HG03432 (cell line): ENCODE results near the gene GTF2F2.
A peak's percentile ranks its signal among the peaks of the same experiment; 100 is the strongest.
"Not testable (repeated sequence)": the region's sequence is repeated elsewhere in the genome, so short reads cannot be mapped to it uniquely, and the experiment has no call there.

ENCODE experiments used
- ATAC-seq: cut with Tn5 transposase; IDR thresholded peaks from one replicate; pipeline ENCODE4 v1.9.1; 2021; ENCODE audit warnings: mild to moderate bottlenecking, moderate library complexity; ENCODE audit not compliant: unreplicated experiment

GTF2F2 gene

DNA sequence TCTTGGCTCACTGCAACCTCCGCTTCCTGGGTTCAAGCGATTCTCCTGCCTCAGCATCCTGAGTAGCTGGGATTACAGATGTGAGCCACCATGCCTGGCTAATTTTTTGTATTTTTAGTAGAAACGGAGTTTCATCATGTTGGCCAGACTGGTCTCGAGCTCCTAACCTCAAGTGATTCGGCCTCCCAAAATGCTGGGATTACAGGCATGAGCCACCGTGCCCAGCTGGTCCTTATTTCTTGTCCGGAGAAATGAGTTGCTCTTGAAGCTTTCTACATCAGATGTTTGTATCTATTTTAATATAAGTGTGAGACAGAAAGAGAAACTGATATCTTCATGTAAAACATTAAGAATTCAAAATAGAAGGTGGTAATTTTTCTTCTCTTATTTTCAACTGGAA lies 124.4 kb downstream of the GTF2F2 start:
- ATAC-seq: not testable (repeated sequence)

DNA sequence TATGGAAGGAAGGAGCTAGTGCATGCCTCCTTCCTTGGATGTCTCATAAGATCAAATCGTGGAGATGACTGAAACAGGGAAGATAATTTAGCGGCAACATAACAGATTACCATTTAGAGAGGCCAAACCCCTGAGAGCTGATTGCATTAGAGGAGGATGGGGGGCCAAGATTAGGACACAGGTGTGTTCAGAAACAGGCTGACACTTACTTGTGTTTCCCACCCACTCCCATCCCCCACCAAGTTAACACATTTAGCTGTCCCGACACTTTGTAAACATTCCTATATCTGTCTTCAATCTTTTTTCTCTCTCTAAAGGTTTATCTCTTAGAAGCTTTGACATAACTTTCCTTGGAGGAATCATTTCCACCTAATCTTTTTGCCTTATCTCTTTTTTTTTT lies 129.4 kb downstream of the GTF2F2 start:
- no peak for ATAC-seq

DNA sequence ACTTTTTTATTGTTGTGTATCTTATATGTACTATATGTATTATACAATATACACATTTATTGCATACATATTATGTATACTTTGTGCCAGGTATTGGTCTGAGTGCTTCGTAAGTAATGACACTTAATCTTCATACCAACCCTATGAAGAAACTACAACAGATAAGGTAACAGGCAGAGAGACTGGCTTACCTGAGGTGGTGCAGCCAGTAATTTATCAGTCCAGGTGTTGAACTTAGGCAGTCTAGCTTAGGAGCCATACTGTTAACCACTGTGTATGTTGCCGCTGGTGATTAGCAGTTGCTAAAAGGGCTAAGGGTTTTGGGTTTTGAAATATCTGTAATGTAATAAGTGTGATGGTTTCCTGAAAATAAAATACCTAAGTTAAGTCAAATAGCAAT lies 134.1 kb downstream of the GTF2F2 start:
- no peak for ATAC-seq

DNA sequence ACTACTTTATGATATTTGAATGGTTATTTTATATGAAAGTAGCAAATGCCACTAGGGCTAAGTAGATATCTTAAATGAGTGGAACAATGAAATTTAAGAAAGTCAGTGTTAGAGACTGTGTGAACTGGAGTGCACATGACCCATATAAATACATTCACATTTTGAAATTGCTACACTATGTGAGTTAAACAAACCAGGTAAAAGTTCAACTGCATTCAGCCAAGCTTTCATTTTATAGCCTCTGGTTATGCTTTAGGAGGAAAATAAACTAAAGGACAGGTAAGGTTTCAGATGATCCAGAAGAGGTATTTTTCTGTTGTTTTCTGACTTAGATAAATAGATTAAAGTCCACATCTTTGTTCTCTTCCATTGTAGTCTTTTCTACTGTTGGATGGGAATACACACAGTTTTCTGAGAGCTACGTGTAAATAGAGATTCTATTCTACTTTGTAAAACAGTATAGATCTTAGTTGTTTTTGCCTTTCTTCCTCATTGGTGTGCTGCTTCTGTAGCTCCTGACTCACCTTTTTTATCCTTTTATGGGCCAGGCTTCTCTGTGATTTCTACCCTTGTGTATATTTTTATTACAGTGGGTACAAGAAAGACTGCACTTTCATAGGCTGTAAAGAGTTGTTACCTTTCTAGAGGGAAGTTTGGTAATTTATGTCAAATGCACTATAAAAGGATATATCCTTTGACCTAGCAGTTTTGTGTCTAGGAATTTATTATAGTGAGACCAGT lies 135.1 kb downstream of the GTF2F2 start:
- ATAC-seq: no peak

DNA sequence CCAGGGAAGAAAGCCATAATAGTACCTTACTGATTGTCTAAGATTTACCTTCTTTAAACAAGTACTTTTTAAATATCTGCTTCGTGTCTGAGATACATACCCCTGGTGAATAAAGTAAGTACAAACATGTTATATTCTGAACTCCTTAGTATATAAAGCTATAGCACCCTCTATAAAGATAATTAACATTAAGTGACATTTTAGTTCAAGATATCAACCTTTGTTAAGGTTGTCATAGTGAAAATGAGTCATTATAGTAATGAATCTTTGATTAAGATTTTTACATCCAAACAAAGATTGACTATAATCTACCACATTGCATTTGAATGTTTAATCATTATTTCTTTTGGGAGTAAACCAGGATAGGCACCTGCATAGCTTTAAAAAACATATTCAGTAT lies 135.9 kb downstream of the GTF2F2 start:
- no peak for ATAC-seq

DNA sequence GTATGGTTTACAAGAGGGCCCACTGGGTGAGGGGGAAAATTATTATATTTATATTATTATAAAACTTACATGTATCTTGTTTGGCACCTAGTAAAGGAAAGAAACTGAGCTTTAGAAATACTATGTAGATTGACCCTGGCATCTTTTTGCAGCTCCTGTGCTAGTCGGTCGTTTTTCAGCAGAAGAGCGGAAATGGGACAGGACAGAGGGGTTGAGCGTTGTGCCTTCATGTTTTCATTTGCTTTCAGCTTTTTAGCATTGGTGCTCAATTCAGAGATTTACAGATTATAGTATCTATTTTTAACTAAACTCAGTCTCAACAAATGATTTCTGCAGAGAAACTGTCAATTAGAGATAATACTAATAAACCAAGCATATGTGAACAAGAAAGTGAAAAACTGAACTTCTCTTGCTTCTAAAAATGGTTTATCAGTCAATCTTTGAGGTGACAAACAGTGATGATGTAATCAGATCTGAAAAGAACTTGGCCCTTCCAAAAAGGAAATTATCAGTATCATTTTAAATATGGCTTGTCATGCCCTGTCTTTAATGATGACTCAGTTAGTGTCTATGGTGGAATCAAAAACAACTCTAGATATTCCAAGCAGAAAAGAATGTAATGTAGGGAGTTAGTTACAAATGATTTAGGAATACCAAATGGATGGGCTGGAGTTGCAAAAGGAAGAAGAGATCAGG lies 137.5 kb downstream of the GTF2F2 start:
- ATAC-seq: no peak

DNA sequence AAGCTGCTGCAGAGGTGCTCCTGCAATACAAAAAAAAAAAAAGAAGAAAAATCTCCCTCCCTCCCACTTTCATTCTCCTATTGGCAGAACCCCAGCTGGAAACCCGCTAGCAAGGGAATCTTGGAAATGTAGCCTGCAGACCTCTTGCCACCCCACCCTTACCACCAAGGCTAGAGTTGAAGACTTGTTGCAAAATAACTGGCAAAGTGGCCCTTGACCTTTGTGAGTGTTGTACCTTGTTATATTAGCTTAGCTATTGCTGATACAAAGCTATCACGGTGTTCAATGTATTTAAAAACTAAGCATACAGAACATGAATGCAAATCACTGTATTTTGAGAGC lies 138.0 kb downstream of the GTF2F2 start:
- no peak for ATAC-seq

DNA sequence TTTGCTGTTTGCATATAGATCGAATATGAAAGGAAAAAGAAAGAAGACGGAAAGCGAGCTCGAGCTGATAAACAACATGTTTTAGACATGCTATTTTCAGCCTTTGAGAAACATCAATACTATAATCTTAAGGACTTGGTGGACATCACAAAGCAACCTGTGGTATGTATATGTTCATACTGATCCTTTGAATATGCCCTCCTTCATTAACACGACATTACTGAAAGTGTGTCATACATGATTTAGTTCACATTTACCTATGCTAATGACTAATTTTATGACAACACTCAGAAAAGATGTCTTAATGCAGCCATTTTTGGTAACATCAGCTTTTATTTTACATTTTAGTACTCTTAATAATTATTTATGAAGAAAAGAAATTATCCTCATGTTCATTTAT lies 146.9 kb downstream of the GTF2F2 start:
- no peak for ATAC-seq

DNA sequence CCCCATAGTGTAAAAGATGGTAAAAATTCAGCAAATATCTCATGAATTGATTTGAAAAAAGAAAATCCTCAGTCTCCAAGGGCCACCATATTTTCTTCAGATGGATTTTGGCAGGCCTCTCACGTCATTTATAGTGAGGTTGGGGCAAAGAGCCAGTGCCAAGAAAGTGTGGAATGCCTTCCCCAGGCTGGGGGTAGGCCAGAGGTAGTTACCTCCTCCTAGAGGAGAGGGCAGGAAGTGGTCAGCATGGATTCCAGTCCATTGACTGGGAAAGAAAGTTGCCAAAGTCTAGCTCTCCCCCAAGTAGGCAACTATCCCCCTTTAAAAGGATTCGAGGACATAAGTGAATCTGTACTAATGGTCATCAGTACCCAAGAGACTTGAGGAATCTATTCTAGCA lies 148.9 kb downstream of the GTF2F2 start:
- no peak for ATAC-seq

DNA sequence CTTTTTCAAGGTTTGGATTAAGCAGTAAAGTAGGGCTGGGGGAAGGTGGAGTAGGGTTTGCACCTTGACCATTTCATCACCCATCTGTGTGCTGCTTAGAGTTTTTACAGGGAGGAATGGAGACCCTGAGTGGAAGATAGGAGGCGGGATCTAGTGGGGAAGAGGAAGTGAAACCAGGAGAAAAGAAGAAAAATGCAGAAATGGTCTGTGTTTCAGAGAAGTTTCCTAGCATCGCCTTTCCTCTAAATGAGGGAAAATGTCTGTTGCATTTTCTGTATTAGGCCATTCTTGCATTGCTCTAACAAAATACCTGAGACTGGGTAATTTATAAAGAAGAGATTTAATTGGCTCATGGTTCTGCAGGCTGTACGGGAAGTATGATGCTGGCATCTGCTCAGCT lies 156.6 kb downstream of the GTF2F2 start:
- ATAC-seq: no peak

DNA sequence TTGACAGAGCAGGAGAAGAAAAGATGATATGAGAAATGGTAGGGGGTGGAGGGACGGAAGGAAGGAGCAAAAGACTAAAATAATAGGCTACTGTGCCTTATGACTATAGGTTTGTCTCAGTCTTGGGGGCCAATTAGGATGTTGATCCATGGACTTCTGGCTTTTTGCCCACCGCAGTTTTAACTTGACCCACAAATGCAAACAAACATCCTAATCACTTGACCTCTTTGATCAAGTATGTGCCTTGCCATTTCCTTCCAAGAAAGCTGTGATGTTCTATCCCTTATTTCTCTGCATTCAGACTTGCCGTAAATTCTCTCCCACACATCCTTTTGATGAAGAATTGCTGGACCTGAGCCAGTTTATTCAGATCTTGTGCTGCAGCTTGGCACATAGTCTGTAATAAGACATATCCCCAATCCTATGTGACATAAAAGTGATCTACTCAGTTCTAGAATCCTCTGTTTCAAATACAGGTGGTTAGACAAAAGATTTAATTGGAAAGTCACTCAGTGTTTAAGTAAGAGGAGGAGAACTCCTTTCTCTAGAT lies 157.9 kb downstream of the GTF2F2 start:
- ATAC-seq: no peak

DNA sequence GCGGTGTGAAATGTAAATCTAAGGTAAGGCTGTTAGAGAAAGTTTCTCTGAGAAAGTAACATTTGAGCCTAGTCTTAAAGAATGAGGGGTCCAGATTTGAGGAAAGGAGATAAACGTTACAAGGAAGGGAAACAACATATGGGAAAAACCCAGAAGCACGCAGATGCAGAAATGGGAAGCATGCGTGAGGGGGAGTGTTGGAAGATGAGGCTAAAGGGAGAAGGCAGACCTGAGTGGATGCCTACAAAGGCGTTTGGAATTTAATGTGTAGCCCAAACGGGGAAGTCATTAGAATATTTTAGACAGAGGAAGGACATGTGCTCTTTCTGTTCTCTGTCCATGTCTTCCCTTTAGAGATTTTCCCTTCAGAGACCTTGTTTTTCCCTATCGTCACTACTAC lies 159.7 kb downstream of the GTF2F2 start:
- no peak for ATAC-seq

DNA sequence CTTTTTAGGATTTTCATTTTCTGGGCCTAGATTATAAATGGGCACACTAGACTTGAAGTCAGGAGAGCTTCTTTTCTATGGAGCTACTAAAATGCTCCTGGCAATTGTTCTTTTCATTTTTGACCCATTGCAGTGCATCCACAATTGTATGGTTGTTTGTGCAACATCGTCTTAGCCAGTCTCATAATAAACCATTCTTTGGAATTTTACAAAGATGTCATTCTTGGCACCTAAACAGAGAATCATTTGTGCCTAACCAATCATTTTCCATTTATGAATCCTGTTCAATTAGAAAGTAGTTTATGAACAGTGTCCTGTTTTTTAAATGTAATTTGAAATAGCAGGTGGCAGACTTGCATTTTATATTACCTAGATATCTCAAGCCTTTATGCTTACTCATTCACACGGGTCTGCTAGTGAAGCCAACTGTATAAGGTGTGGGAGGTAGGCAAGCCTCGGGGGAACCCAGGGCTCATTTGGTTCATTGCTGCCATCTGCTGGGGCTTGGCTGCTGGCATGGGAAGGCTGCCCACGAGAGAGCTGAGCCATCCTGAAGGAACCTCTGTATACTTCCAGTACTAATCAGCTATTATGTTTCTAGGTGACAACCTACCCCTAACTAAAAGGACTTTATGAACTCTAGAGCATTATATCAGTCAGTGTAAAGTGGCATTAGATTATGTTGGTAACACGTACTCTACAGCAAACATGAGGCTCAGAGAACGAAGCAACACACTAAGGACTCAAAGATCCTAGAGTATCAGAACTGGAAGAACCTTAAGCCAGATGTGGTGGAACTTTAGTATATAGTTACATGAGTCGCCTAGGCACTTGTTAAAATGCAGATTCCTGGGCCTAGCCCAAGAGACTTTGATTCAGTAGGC lies 160.7 kb downstream of the GTF2F2 start:
- peak; percentile 78 for ATAC-seq

DNA sequence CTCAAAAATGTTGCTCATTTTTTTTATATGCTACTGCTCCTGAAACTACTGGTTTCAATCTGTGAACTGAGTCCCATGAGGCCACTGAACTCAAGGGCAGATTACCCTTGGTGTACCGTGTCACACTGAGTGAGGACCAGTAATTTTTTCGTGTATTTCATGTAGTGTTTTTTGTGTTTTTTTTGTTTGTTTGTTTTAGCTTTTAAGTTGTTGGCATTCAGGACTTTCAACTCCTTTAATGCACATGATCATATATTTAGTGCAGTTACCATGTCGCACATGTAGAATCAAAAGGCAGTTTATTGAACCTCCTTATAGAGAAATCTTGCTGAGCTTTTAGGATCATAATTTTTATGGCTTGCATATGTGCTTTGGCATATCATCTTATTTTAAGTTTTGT lies 162.7 kb downstream of the GTF2F2 start:
- ATAC-seq: no peak

DNA sequence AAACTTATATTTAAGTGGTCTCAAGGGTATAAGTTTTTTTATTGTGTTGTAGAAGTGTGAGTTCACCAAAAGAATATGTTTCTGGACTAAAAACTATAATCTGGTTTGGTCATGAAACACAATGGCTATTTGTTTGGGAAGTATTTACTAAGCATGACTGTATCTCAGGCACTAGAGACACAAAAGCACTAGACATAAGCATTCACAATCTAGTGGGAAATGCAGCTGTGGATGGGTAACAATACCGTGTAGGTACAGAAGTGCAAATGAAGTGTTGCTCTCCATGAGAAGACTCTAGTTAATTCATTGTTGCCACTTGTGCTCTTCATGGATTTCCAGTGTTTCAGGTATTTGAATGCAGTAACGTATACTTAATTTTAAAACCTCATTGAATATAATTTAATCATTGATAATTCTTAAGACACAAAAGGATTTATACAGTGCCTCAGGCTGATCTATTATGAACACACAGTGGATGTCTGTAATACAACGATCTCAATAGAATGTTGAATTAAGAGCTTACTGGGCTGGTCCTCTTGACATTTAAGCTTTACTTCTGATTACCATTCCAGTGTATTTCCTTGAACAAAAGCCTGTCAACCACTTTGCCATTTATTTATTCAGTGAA lies 169.7 kb downstream of the GTF2F2 start:
- ATAC-seq: no peak

DNA sequence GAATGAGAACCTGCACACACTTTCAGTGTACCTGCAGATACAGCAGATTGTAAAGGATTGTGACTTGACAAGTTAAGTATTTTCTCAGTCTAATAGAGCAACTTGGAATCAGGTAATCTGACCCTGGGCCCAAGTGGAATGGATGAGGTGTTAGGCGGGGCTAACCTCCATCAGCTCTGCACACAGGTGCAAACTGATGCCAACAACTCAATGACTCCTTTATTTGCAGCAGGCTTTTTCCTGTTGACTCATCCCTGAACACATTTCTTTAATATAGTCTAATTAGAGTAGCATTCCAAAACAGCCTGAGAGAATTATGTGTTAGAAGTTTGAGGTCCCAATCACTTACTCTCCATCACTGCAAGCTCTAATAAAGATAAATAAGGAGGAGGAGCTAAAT lies 171.9 kb downstream of the GTF2F2 start:
- no peak for ATAC-seq

DNA sequence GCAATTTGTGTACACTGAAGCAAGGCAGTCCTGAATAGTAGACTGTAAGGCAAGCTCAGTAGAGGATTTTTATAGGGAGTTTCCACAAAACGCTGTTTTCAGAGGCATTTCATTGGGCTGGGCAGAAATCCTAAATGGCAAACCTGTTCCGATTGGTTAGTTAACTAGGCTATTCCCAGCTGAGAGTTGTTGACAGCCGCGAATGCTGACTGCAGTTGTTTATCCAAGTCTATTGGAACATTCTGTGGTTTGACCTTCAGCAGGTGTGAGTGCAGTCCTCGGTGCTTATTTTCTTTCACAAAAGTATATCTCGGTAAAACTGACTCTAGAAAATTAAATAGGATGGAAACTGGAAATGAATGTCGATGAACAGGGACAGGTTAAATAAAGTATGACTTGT lies 175.2 kb downstream of the GTF2F2 start:
- ATAC-seq: no peak

DNA sequence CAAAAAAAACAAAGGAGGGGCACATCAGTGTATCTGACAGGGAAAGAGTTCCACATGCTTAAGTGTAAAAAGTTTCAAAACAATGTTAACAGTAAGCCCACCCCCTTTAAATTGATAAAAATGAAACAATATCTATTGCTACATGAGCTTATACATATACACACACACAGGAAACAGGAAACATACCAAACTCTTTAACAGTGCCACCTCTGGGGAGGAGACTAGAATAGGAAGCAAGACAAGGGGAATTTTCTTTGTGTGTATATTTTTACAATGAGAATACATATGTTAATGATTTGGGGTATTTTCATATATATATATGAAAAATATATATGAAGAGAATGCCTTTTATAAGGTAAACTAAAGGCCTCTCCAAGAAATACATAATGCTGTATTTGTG lies 175.9 kb downstream of the GTF2F2 start:
- ATAC-seq: no peak

DNA sequence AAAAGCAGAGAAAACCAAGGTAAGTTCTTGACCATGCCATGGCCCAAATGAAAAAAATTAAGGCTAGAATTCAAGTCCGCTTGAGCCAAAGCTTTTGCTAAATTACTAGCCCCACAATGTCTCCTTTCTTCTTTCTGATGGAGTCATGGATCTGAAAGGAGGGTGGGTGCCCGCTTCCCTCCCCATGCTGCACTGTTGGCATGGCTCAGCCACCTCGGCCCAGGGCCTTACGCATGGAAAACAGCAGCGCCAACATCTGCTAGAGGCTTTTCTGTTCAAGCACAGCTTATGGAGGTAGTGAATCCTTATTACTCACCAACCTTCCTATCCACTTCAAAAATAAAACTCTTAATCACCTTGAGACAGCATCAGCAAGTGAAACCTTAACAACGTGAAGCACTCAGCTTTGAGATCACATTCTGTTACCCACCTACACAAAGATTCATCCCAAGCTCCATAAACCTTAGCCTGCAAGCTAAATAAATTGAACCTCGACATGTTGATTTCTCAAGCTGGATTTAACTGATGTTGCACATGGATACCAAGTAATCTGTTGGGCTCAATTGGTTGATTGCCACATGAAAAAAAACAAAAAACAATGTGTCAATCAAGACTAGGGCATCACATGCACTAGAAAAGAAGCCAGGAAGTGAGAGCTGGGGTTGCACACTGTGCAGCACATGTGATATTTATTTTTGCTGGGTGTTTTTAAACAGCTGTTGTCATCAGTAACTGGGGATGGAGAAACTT lies 177.3 kb downstream of the GTF2F2 start:
- no peak for ATAC-seq

DNA sequence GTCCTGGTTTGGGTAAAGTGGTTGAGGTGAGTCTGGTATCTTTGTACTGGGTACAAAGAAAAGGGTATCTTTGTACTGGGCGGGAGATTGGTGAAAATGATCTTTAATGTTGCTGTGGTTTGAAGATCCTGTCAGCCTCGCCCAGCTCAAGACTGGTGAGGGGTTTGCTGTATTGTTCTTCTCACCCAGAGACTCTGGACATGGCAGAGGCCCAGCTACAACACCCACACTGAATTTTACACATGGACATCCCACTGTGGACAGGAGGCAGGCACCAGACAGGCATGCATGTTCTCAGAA lies 177.8 kb downstream of the GTF2F2 start:
- no peak for ATAC-seq

DNA sequence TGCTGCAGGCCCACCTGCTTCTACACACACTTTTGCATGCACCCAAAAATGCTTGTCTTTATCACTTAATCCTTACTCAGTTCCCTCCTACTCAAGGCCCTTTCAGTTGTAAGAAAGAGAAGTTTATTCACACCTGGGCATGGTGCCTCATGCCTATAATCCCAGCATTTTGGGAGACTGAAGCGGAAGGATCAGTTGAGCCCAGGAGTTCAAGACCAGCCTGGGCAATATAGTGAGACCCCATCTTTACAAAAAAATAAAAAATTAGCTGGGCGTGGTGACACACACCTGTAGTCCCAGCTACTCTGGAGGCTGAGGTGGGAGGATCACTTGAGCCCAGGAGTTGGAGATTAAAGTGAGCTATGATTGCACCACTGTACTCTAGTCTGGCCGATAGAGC lies 178.2 kb downstream of the GTF2F2 start:
- ATAC-seq: not testable (repeated sequence)
